SKM-1 treated with dmso at 0.1 percent for 144 hours (cell line): ENCODE results near the gene ARHGEF10L.
"Not testable (repeated sequence)": the region's sequence is repeated elsewhere in the genome, so short reads cannot be mapped to it uniquely, and the experiment has no call there.

ENCODE experiments used
- DNase-seq: peaks from one replicate; lab custom pipeline; 2025; ENCODE audit not compliant: unreplicated experiment; lab: John Stamatoyannopoulos, UW

Gene ARHGEF10L

GRCh38 chr1:17609529-17609928 lies 70.0 kb downstream of the ARHGEF10L start:
- DNase-seq, result no peak

- DNase-seq, result no peak
Measured at GRCh38 chr1:17610085-17610484, 70.6 kb downstream of the ARHGEF10L start.

GRCh38 chr1:17610713-17611112 lies 71.2 kb downstream of the ARHGEF10L start:
- no peak for DNase-seq

GRCh38 chr1:17611991-17612390 lies 72.5 kb downstream of the ARHGEF10L start:
- DNase-seq, result no peak

- no peak for DNase-seq
Measured at GRCh38 chr1:17612831-17613230, 73.3 kb downstream of the ARHGEF10L start.

- DNase-seq, result no peak
Measured at GRCh38 chr1:17614586-17614985, 75.1 kb downstream of the ARHGEF10L start.

- DNase-seq, result no peak
Measured at GRCh38 chr1:17615157-17615556, 75.7 kb downstream of the ARHGEF10L start.

GRCh38 chr1:17615959-17616358 lies 76.5 kb downstream of the ARHGEF10L start:
- DNase-seq, result no peak

- DNase-seq, result no peak
Measured at GRCh38 chr1:17616731-17617279, 77.3 kb downstream of the ARHGEF10L start.

- peak; percentile 7 for DNase-seq
Measured at GRCh38 chr1:17617787-17618557, 78.5 kb downstream of the ARHGEF10L start.

- no peak for DNase-seq
Measured at GRCh38 chr1:17618558-17619247, 79.2 kb downstream of the ARHGEF10L start.

GRCh38 chr1:17620448-17620847 lies 81.0 kb downstream of the ARHGEF10L start:
- DNase-seq, result no peak

GRCh38 chr1:17621691-17622090 lies 82.2 kb downstream of the ARHGEF10L start:
- no peak for DNase-seq

- no peak for DNase-seq
Measured at GRCh38 chr1:17622823-17623222, 83.3 kb downstream of the ARHGEF10L start.

GRCh38 chr1:17624611-17625233 lies 85.2 kb downstream of the ARHGEF10L start:
- DNase-seq, result no peak

GRCh38 chr1:17627239-17628052 lies 87.9 kb downstream of the ARHGEF10L start:
- DNase-seq, result no peak

- DNase-seq, result not testable (repeated sequence)
Measured at GRCh38 chr1:17629046-17629445, 89.5 kb downstream of the ARHGEF10L start.

GRCh38 chr1:17629460-17629859 lies 90.0 kb downstream of the ARHGEF10L start:
- no peak for DNase-seq

- DNase-seq, result peak; percentile 85
Measured at GRCh38 chr1:17630048-17630830, 90.7 kb downstream of the ARHGEF10L start.

- DNase-seq, result no peak
Measured at GRCh38 chr1:17630986-17631385, 91.5 kb downstream of the ARHGEF10L start.
